ENCODE data around the gene CSF1R.

The CSF1R gene

GRCh38 chr5:150085950-150086715 lies at the start of gene CSF1R:
CSF1R (minus strand) TSS chr5:150086554; CDS start chr5:150086427, 127 bp downstream.
- no peaks in the 10 kb centered on the region for H3K27me3 ChIP-seq (ENCODE audit: insufficient read depth, low read length)
- no peaks in the 10 kb centered on the region for H3K9me3 ChIP-seq (ENCODE audit: insufficient read depth, low read depth, low read length)
- H3K27ac ChIP-seq (ENCODE audit: low read length): no peak within 1 kb of the TSS
- H3K4me3 ChIP-seq (ENCODE audit: low read length): no peak within 1 kb of the TSS
- H3K4me1 ChIP-seq (ENCODE audit: insufficient read depth, low read length): peaks cover 8% of the 10 kb centered on the region; the same call in 1 of the 2 replicates
- no peak within 1 kb of the TSS for H3K9ac ChIP-seq (ENCODE audit: low read depth, low read length)
- no peaks in the 10 kb centered on the region for H3K36me3 ChIP-seq (ENCODE audit: insufficient read depth, low read depth, low read length)

GRCh38 chr5:150135557-150136304 lies 49.4 kb upstream of the CSF1R start:
- no peak overlapping the region for H3K27ac ChIP-seq (ENCODE audit: low read length)
- no peaks in the 10 kb centered on the region for H3K9me3 ChIP-seq (ENCODE audit: insufficient read depth, low read depth, low read length)
- no peaks in the 10 kb centered on the region for H3K36me3 ChIP-seq (ENCODE audit: insufficient read depth, low read depth, low read length)
- peaks cover 45% of the 10 kb centered on the region for H3K27me3 ChIP-seq (ENCODE audit: insufficient read depth, low read length)
- no peak overlapping the region for H3K9ac ChIP-seq (ENCODE audit: low read depth, low read length)
- H3K4me1 ChIP-seq (ENCODE audit: insufficient read depth, low read length): peaks cover 30% of the 10 kb centered on the region
- no peak overlapping the region for H3K4me3 ChIP-seq (ENCODE audit: low read length)

- no peak overlapping the region for H3K4me3 ChIP-seq (ENCODE audit: low read length)
- H3K27ac ChIP-seq (ENCODE audit: low read length): no peak overlapping the region
- H3K9ac ChIP-seq (ENCODE audit: low read depth, low read length): no peak overlapping the region
- peaks cover 58% of the 10 kb centered on the region for H3K27me3 ChIP-seq (ENCODE audit: insufficient read depth, low read length)
- H3K9me3 ChIP-seq (ENCODE audit: insufficient read depth, low read depth, low read length): no peaks in the 10 kb centered on the region
- H3K4me1 ChIP-seq (ENCODE audit: insufficient read depth, low read length): peaks cover 32% of the 10 kb centered on the region
- no peaks in the 10 kb centered on the region for H3K36me3 ChIP-seq (ENCODE audit: insufficient read depth, low read depth, low read length)
These were observed 47.8 kb upstream of the CSF1R start for GRCh38 chr5:150134198-150134588.

GRCh38 chr5:150133581-150134197 lies 47.3 kb upstream of the CSF1R start:
- Histone ChIP-seq H3K27me3 (ENCODE audit: insufficient read depth, low read length) (peaks cover 60% of the 10 kb centered on the region), H3K4me1 (ENCODE audit: insufficient read depth, low read length) (peaks cover 28% of the 10 kb centered on the region), H3K9ac (ENCODE audit: low read depth, low read length) (no peak overlapping the region), H3K4me3 (ENCODE audit: low read length) (no peak overlapping the region), H3K9me3 (ENCODE audit: insufficient read depth, low read depth, low read length) (no peaks in the 10 kb centered on the region), H3K27ac (ENCODE audit: low read length) (no peak overlapping the region), H3K36me3 (ENCODE audit: insufficient read depth, low read depth, low read length) (no peaks in the 10 kb centered on the region)

GRCh38 chr5:150132740-150133139 lies 46.4 kb upstream of the CSF1R start:
- Histone ChIP-seq H3K27ac (ENCODE audit: low read length) (no peak overlapping the region), H3K9ac (ENCODE audit: low read depth, low read length) (no peak overlapping the region), H3K27me3 (ENCODE audit: insufficient read depth, low read length) (peaks cover 60% of the 10 kb centered on the region), H3K36me3 (ENCODE audit: insufficient read depth, low read depth, low read length) (no peaks in the 10 kb centered on the region), H3K4me1 (ENCODE audit: insufficient read depth, low read length) (peaks cover 22% of the 10 kb centered on the region), H3K4me3 (ENCODE audit: low read length) (no peak overlapping the region), H3K9me3 (ENCODE audit: insufficient read depth, low read depth, low read length) (no peaks in the 10 kb centered on the region)

GRCh38 chr5:150131978-150132694 lies 45.8 kb upstream of the CSF1R start:
- Histone ChIP-seq H3K9me3 (ENCODE audit: insufficient read depth, low read depth, low read length) (no peaks in the 10 kb centered on the region), H3K4me1 (ENCODE audit: insufficient read depth, low read length) (peaks cover 17% of the 10 kb centered on the region), H3K9ac (ENCODE audit: low read depth, low read length) (no peak overlapping the region), H3K4me3 (ENCODE audit: low read length) (no peak overlapping the region), H3K27ac (ENCODE audit: low read length) (no peak overlapping the region), H3K27me3 (ENCODE audit: insufficient read depth, low read length) (peaks cover 60% of the 10 kb centered on the region), H3K36me3 (ENCODE audit: insufficient read depth, low read depth, low read length) (no peaks in the 10 kb centered on the region)

- Histone ChIP-seq H3K9me3 (ENCODE audit: insufficient read depth, low read depth, low read length) (no peaks in the 10 kb centered on the region), H3K27ac (ENCODE audit: low read length) (no peak overlapping the region), H3K27me3 (ENCODE audit: insufficient read depth, low read length) (peaks cover 60% of the 10 kb centered on the region), H3K4me3 (ENCODE audit: low read length) (no peak overlapping the region), H3K36me3 (ENCODE audit: insufficient read depth, low read depth, low read length) (no peaks in the 10 kb centered on the region), H3K4me1 (ENCODE audit: insufficient read depth, low read length) (peaks cover 15% of the 10 kb centered on the region), H3K9ac (ENCODE audit: low read depth, low read length) (no peak overlapping the region)
These were observed 45.1 kb upstream of the CSF1R start for GRCh38 chr5:150131461-150131860.

- no peak overlapping the region for H3K27ac ChIP-seq (ENCODE audit: low read length)
- H3K4me3 ChIP-seq (ENCODE audit: low read length): no peak overlapping the region
- peaks cover 55% of the 10 kb centered on the region for H3K27me3 ChIP-seq (ENCODE audit: insufficient read depth, low read length)
- H3K9ac ChIP-seq (ENCODE audit: low read depth, low read length): no peak overlapping the region
- peaks cover 10% of the 10 kb centered on the region; the same call in 1 of the 2 replicates for H3K4me1 ChIP-seq (ENCODE audit: insufficient read depth, low read length)
- no peaks in the 10 kb centered on the region for H3K36me3 ChIP-seq (ENCODE audit: insufficient read depth, low read depth, low read length)
- no peaks in the 10 kb centered on the region for H3K9me3 ChIP-seq (ENCODE audit: insufficient read depth, low read depth, low read length)
These were observed 44.2 kb upstream of the CSF1R start for GRCh38 chr5:150130493-150130922.

- Histone ChIP-seq H3K4me3 (ENCODE audit: low read length) (no peak overlapping the region), H3K36me3 (ENCODE audit: insufficient read depth, low read depth, low read length) (no peaks in the 10 kb centered on the region), H3K9me3 (ENCODE audit: insufficient read depth, low read depth, low read length) (no peaks in the 10 kb centered on the region), H3K9ac (ENCODE audit: low read depth, low read length) (no peak overlapping the region), H3K27me3 (ENCODE audit: insufficient read depth, low read length) (peaks cover 50% of the 10 kb centered on the region), H3K27ac (ENCODE audit: low read length) (no peak overlapping the region), H3K4me1 (ENCODE audit: insufficient read depth, low read length) (peaks cover 10% of the 10 kb centered on the region; the same call in 1 of the 2 replicates)
These were observed 43.6 kb upstream of the CSF1R start for GRCh38 chr5:150129813-150130492.

- no peaks in the 10 kb centered on the region for H3K9me3 ChIP-seq (ENCODE audit: insufficient read depth, low read depth, low read length)
- H3K4me1 ChIP-seq (ENCODE audit: insufficient read depth, low read length): peaks cover 10% of the 10 kb centered on the region; the same call in 1 of the 2 replicates
- H3K27me3 ChIP-seq (ENCODE audit: insufficient read depth, low read length): peaks cover 46% of the 10 kb centered on the region
- no peaks in the 10 kb centered on the region for H3K36me3 ChIP-seq (ENCODE audit: insufficient read depth, low read depth, low read length)
- H3K4me3 ChIP-seq (ENCODE audit: low read length): no peak overlapping the region
- H3K9ac ChIP-seq (ENCODE audit: low read depth, low read length): no peak overlapping the region
- no peak overlapping the region for H3K27ac ChIP-seq (ENCODE audit: low read length)
These were observed 43.1 kb upstream of the CSF1R start for GRCh38 chr5:150129454-150129812.

GRCh38 chr5:150126921-150127265 lies 40.5 kb upstream of the CSF1R start:
- Histone ChIP-seq H3K4me1 (ENCODE audit: insufficient read depth, low read length) (peaks cover 10% of the 10 kb centered on the region; the same call in 1 of the 2 replicates), H3K9ac (ENCODE audit: low read depth, low read length) (no peak overlapping the region), H3K27ac (ENCODE audit: low read length) (no peak overlapping the region), H3K36me3 (ENCODE audit: insufficient read depth, low read depth, low read length) (no peaks in the 10 kb centered on the region), H3K4me3 (ENCODE audit: low read length) (no peak overlapping the region), H3K27me3 (ENCODE audit: insufficient read depth, low read length) (peaks cover 25% of the 10 kb centered on the region), H3K9me3 (ENCODE audit: insufficient read depth, low read depth, low read length) (no peaks in the 10 kb centered on the region)

All from iPS-20b (cell line).